Thyroid gland (tissue), 4 donors: Measurements from ENCODE around the gene SEC16B. TPM values are rescaled to one million over a fixed set of nuclear protein-coding genes. Genes with fewer than 3 reads are reported as not detected.

Source experiments
- DNase-seq, 2 donors: peaks; one replicate each; pipeline ENCODE4 v3.0.0-alpha.2; 2019
- H3K27ac ChIP-seq, 3 donors: fragments of 200-600 bp; sonication (generic); 1 replicate in 2 of 3; 2 replicates in 1 of 3; pipeline ENCODE4 v1.5.1; 2016 to 2019; ENCODE audit warnings: mild to moderate bottlenecking in 1 of 3, moderate library complexity in 1 of 3
- H3K27me3 ChIP-seq: fragments of 200-600 bp; sonication (generic); one replicate; pipeline ENCODE4 v1.5.1; 2019
- H3K36me3 ChIP-seq, 2 donors: fragments of 200-600 bp; sonication (generic); one replicate each; pipeline ENCODE4 v1.5.1; 2016 to 2019
- H3K4me1 ChIP-seq, 2 donors: fragments of 200-600 bp; sonication (generic); one replicate each; pipeline ENCODE4 v1.5.1; 2017 to 2019
- H3K4me3 ChIP-seq, 3 donors: fragments of 200-600 bp; sonication (generic); replicated peaks in 1 of 3; 1 replicate in 2 of 3; 2 replicates in 1 of 3; pipeline ENCODE4 v1.5.1; 2016; ENCODE audit warnings: mild to moderate bottlenecking in 1 of 3
- H3K9me3 ChIP-seq: fragments of 200-600 bp; sonication (generic); one replicate; pipeline ENCODE4 v1.5.1; 2017
- CTCF ChIP-seq, 6 experiments: fragments of 200-600 bp in 3 of 6; fragments of 450-650 bp in 3 of 6; sonication (generic) in 3 of 6; IDR thresholded peaks; one replicate each; pipeline ENCODE4 v1.5.1; 2016 to 2019; ENCODE audit warnings: antibody characterized with exemption in 6 of 6, mild to moderate bottlenecking in 2 of 6, inconsistent platforms in 1 of 6, moderate library complexity in 1 of 6
- POLR2A ChIP-seq, 2 donors: fragments of 450-650 bp; IDR thresholded peaks; one replicate each; pipeline ENCODE4 v1.6.1; 2017; ENCODE audit warnings: antibody characterized with exemption in 2 of 2, mild to moderate bottlenecking in 2 of 2, moderate library complexity in 1 of 2
- WGBS, 2 donors: methylation state at CpG; one replicate each; pipeline ENCODE4 v1.1.5; 2017; 5-methylcytosine and 5-hydroxymethylcytosine counted together
- intact Hi-C: fragments of 100-400 bp; cut with DNase I; formaldehyde crosslinking; loops from one replicate; pipeline ENCODE4 v1.15.1; 2023
- total RNA-seq, 4 donors: library from RNA; depleted of rRNA; stranded (reverse); fragments of >200 nt; gene quantifications; one replicate each; pipeline ENCODE4 v1.2.3, GENCODE V29; 2016

The SEC16B gene
- total RNA-seq, 4 donors from 2014 or later: 3.8 to 12.8 (median 6.2) TPM

DNA sequence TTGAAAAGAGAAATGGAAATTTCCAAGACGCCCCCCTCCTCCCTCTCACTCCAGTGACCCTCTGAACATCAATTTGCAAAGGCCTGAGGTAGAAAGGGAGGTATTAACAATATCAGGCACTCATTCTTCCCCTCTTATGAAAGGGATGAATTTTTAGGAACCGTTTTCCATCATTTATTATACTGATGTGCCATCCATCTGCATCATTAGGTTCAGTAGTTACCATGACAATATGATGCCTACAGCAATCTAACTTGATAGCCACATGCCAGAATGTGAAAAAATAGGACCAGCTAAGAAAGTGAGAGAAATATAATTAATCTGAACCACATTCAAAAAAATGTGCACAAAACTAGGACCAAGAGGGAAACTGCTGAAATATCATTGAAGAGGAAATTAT is 40.9 kb downstream of the SEC16B start:
- no peaks in the 10 kb centered on the region for H3K4me1 ChIP-seq
- H3K27me3 ChIP-seq: no peaks in the 10 kb centered on the region
- H3K27ac ChIP-seq: no peak overlapping the region
- H3K36me3 ChIP-seq: peaks cover 3 to 5% of the 10 kb centered on the region in 2 donors
- 82 to 93% methylated on average over 2 of the region's 2 CpGs for WGBS, 2 donors
- no peak for DNase-seq
- H3K4me3 ChIP-seq: no peak overlapping the region
- TF ChIP-seq POLR2A (IDR thresholded peaks at IDR 0.05) (no peak), CTCF (IDR thresholded peaks at IDR 0.05) (no peak)
- H3K9me3 ChIP-seq: no peaks in the 10 kb centered on the region
- intact Hi-C loops: no loop called here

GRCh38 chr1:177928194-177928593 is 41.7 kb downstream of the SEC16B start:
- H3K4me3 ChIP-seq: no peak overlapping the region
- DNase-seq: no peak
- no peaks in the 10 kb centered on the region for H3K9me3 ChIP-seq
- no peak overlapping the region for H3K27ac ChIP-seq
- WGBS, 2 donors: 92% methylated on average over 2 of the region's 2 CpGs
- H3K27me3 ChIP-seq: no peaks in the 10 kb centered on the region
- peaks cover 3 to 4% of the 10 kb centered on the region in 2 donors for H3K36me3 ChIP-seq
- intact Hi-C loops: no loop called here
- TF ChIP-seq POLR2A (IDR thresholded peaks at IDR 0.05) (no peak), CTCF (IDR thresholded peaks at IDR 0.05) (no peak)
- H3K4me1 ChIP-seq: no peaks in the 10 kb centered on the region

GRCh38 chr1:177927021-177927596 is 42.7 kb downstream of the SEC16B start:
- H3K9me3 ChIP-seq: no peaks in the 10 kb centered on the region
- H3K36me3 ChIP-seq: peaks cover 0 to 3% of the 10 kb centered on the region in 2 donors
- no peaks in the 10 kb centered on the region for H3K27me3 ChIP-seq
- WGBS, 2 donors: 81 to 91% methylated on average over 5 of the region's 5 CpGs
- H3K27ac ChIP-seq: no peak overlapping the region
- no peak for DNase-seq
- intact Hi-C loops: no loop called here
- H3K4me1 ChIP-seq: no peaks in the 10 kb centered on the region
- H3K4me3 ChIP-seq: no peak overlapping the region
- TF ChIP-seq POLR2A (IDR thresholded peaks at IDR 0.05): no peak
- no peak for TF ChIP-seq CTCF (IDR thresholded peaks at IDR 0.05)

- H3K27ac ChIP-seq: no peak overlapping the region
These were observed 43.7 kb downstream of the SEC16B start for GRCh38 chr1:177926201-177926600.

GRCh38 chr1:177925006-177925405 is 44.9 kb downstream of the SEC16B start:
- Histone ChIP-seq H3K27ac (no peak overlapping the region), H3K4me3 (no peak overlapping the region), H3K27me3 (no peaks in the 10 kb centered on the region), H3K4me1 (no peaks in the 10 kb centered on the region), H3K9me3 (no peaks in the 10 kb centered on the region), H3K36me3 (no peaks in the 10 kb centered on the region)
- TF ChIP-seq CTCF (IDR thresholded peaks at IDR 0.05) (no peak), POLR2A (IDR thresholded peaks at IDR 0.05) (no peak)
- WGBS, 2 donors: 39 to 46% methylated on average over 2 of the region's 2 CpGs
- intact Hi-C loops: no loop called here
- DNase-seq: no peak

More at GRCh38 chr1:177926201-177926600, 43.7 kb downstream of the SEC16B start:
- Histone ChIP-seq H3K4me1 (no peaks in the 10 kb centered on the region), H3K4me3 (no peak overlapping the region), H3K36me3 (no peaks in the 10 kb centered on the region), H3K9me3 (no peaks in the 10 kb centered on the region), H3K27me3 (no peaks in the 10 kb centered on the region)
- TF ChIP-seq CTCF (IDR thresholded peaks at IDR 0.05): no peak
- no peak for TF ChIP-seq POLR2A (IDR thresholded peaks at IDR 0.05)
- intact Hi-C loops: no loop called here
- no peak for DNase-seq
